WI38 (cell line): Measurements from ENCODE around the gene NBAS.

Experiments
- H3K4me3 ChIP-seq: 2 replicates; pipeline ENCODE4 v1.5.1; 2011; ENCODE audit warnings: low read depth, mild to moderate bottlenecking, control low read depth, low read length
- CTCF ChIP-seq: IDR thresholded peaks from 2 replicates; pipeline ENCODE4 v1.5.1; 2012; ENCODE audit warnings: low read depth, mild to moderate bottlenecking, control low read depth, low read length

Gene NBAS

GRCh38 chr2:15127876-15128275 lies 433.3 kb downstream of the NBAS start:
- no peak overlapping the region for H3K4me3 ChIP-seq
- TF ChIP-seq CTCF: no peak

GRCh38 chr2:15127301-15127700 lies 433.8 kb downstream of the NBAS start:
- no peak overlapping the region for H3K4me3 ChIP-seq
- TF ChIP-seq CTCF: no peak

- H3K4me3 ChIP-seq: no peak overlapping the region
- TF ChIP-seq CTCF: no peak
Measured at GRCh38 chr2:15126373-15126772, 434.8 kb downstream of the NBAS start.

GRCh38 chr2:15122915-15123314 lies 438.2 kb downstream of the NBAS start:
- no peak for TF ChIP-seq CTCF

GRCh38 chr2:15120631-15121030 lies 440.5 kb downstream of the NBAS start:
- TF ChIP-seq CTCF: no peak
- H3K4me3 ChIP-seq: no peak overlapping the region

More at GRCh38 chr2:15122915-15123314, 438.2 kb downstream of the NBAS start:
- H3K4me3 ChIP-seq: no peak overlapping the region

GRCh38 chr2:15119722-15120175 lies 441.4 kb downstream of the NBAS start:
- TF ChIP-seq CTCF: no peak
- no peak overlapping the region for H3K4me3 ChIP-seq

GRCh38 chr2:15117409-15118050 lies 443.6 kb downstream of the NBAS start:
- TF ChIP-seq CTCF: no peak
- H3K4me3 ChIP-seq: no peak overlapping the region
